OCI-LY1 (cell line): ENCODE results near the gene UBXN6.

Source experiments
- H2AFZ ChIP-seq: fragments of 200-600 bp; sonication (generic), shearing (Covaris generic); 2 replicates; pipeline ENCODE4 v1.6.0; 2014; ENCODE audit warnings: antibody characterized with exemption, mild to moderate bottlenecking, low read length
- H3F3A ChIP-seq: fragments of 200-600 bp; sonication (generic), shearing (Covaris generic); 2 replicates; pipeline ENCODE4 v1.6.0; 2014; ENCODE audit warnings: mild to moderate bottlenecking, antibody characterized with exemption, low read length, moderate library complexity; ENCODE audit not compliant: insufficient read depth
- H3K27ac ChIP-seq: fragments of 200-600 bp; sonication (generic); 2 replicates; pipeline ENCODE4 v1.5.1; 2014; ENCODE audit warnings: low read length, mixed run types, mild to moderate bottlenecking, low read depth; ENCODE audit not compliant: poor library complexity, severe bottlenecking
- H3K27me3 ChIP-seq: fragments of 200-600 bp; sonication (generic); 2 replicates; pipeline ENCODE4 v1.6.0; 2014; ENCODE audit warnings: antibody characterized with exemption, mild to moderate bottlenecking, low read length, moderate library complexity; ENCODE audit not compliant: insufficient read depth
- H3K36me3 ChIP-seq: fragments of 200-600 bp; sonication (generic); 2 replicates; pipeline ENCODE4 v1.6.1; 2014; ENCODE audit warnings: mild to moderate bottlenecking, antibody characterized with exemption, low read length, moderate library complexity, mixed read lengths; ENCODE audit not compliant: insufficient read depth
- H3K4me1 ChIP-seq: fragments of 200-600 bp; sonication (generic); 2 replicates; pipeline ENCODE4 v1.5.1; 2014; ENCODE audit warnings: mild to moderate bottlenecking, low read length, moderate library complexity; ENCODE audit not compliant: insufficient read depth, severe bottlenecking
- H3K4me2 ChIP-seq: fragments of 200-600 bp; sonication (generic), shearing (Covaris generic); 2 replicates; pipeline ENCODE4 v1.6.1; 2014; ENCODE audit warnings: low read length
- H3K4me3 ChIP-seq: fragments of 200-600 bp; sonication (generic); 2 replicates; pipeline ENCODE4 v1.5.1; 2014; ENCODE audit warnings: low read length, low read depth, mild to moderate bottlenecking, mixed read lengths; ENCODE audit not compliant: poor library complexity, severe bottlenecking
- H3K79me2 ChIP-seq: fragments of 200-600 bp; shearing (Covaris generic); 2 replicates; pipeline ENCODE4 v1.6.1; 2016; ENCODE audit warnings: mixed run types, low read length, mixed read lengths; ENCODE audit not compliant: insufficient read depth
- H3K9ac ChIP-seq: fragments of 200-600 bp; sonication (generic), shearing (Covaris generic); 2 replicates; pipeline ENCODE4 v1.6.1; 2014; ENCODE audit warnings: mild to moderate bottlenecking, low read length, mixed read lengths
- H3K9me2 ChIP-seq: fragments of 200-600 bp; sonication (generic), shearing (Covaris generic); 2 replicates; pipeline ENCODE4 v1.6.1; 2014; ENCODE audit warnings: low read depth, mild to moderate bottlenecking, low read length, mixed read lengths
- H3K9me3 ChIP-seq: fragments of 200-600 bp; shearing (Covaris generic); 2 replicates; pipeline ENCODE4 v1.6.1; 2014; ENCODE audit warnings: low read length, mixed read lengths
- H4K20me1 ChIP-seq: fragments of 200-600 bp; sonication (generic), shearing (Covaris generic); 2 replicates; pipeline ENCODE4 v1.6.0; 2016; ENCODE audit warnings: mild to moderate bottlenecking, low read length; ENCODE audit not compliant: insufficient read depth
- EZH2 ChIP-seq: fragments of 200-600 bp; sonication (generic), shearing (Covaris generic); IDR thresholded peaks from 2 replicates; pipeline ENCODE4 v1.8.0; 2017; ENCODE audit warnings: borderline replicate concordance, mixed run types, mild to moderate bottlenecking, antibody characterized with exemption, low read length, moderate library complexity, mixed read lengths
- TF ChIP-seq, protein P1 (sequence below): fragments of 200-600 bp; sonication (generic), shearing (Covaris generic); IDR thresholded peaks from 2 replicates; pipeline ENCODE4 v1.5.1; 2017; ENCODE audit warnings: mild to moderate bottlenecking, antibody characterized with exemption, low read length, moderate library complexity, mixed read lengths

UBXN6 gene

DNA sequence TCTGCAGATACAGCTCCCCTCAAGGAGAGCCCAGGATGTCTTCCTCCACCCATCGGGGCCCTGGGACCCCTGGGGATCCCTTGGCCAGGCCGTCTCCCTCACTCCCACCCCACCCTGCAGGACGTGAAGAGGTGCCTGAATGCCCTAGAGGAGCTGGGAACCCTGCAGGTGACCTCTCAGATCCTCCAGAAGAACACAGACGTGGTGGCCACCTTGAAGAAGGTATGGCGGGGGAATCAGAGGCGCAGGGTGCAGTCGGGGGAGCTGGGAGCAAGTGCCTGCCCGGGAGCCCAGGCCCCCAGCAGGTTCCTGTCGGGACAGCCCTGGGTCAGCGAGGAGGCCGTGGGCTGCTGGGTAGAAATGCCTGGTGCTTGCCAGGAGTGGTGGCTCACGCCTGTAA lies 41.1 kb upstream of the UBXN6 start:
- Histone ChIP-seq H3K27ac (no peak overlapping the region), H3K36me3 (peaks cover 42% of the 10 kb centered on the region)

DNA sequence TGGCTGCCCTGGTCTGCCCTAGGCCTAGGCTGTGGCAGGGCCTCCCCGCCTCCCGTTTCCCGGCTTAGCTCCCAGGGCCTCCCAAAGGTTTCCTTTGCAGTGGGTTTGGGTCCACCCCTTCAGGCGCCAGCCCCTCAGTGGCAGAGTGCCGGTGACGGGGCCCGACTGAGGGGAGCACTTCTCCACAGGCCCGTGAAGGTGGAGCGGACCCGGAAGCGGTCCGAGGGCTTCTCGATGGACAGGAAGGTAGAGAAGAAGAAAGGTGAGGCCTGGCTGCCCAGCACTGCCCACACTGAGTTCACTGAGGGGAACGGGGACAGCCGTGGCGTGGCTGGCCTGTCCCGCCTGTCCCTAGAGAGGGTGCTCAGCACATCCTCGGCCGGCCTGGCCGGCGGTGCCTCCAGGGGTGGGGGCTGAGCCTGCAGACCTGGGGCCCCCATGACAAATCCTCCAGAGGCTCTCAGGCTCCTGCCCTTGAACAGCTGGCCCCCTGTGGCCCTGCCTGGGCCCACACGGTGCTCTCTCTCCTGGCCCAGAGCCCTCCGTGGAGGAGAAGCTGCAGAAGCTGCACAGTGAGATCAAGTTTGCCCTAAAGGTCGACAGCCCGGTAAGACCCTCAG lies 40.3 kb upstream of the UBXN6 start:
- Histone ChIP-seq H2AFZ (no peak overlapping the region), H3K9me3 (no peaks in the 10 kb centered on the region), H3K27me3 (no peaks in the 10 kb centered on the region), H3K9ac (no peak overlapping the region), H3K4me2 (no peak overlapping the region), H3K4me1 (no peaks in the 10 kb centered on the region), H3K36me3 (peaks cover 51% of the 10 kb centered on the region), H4K20me1 (no peaks in the 10 kb centered on the region), H3K9me2 (no peaks in the 10 kb centered on the region), H3K27ac (no peak overlapping the region), H3K79me2 (no peaks in the 10 kb centered on the region), H3K4me3 (no peak overlapping the region), H3F3A (no peaks in the 10 kb centered on the region)
- TF ChIP-seq EZH2, result no peak
- TF ChIP-seq, protein P1, sequence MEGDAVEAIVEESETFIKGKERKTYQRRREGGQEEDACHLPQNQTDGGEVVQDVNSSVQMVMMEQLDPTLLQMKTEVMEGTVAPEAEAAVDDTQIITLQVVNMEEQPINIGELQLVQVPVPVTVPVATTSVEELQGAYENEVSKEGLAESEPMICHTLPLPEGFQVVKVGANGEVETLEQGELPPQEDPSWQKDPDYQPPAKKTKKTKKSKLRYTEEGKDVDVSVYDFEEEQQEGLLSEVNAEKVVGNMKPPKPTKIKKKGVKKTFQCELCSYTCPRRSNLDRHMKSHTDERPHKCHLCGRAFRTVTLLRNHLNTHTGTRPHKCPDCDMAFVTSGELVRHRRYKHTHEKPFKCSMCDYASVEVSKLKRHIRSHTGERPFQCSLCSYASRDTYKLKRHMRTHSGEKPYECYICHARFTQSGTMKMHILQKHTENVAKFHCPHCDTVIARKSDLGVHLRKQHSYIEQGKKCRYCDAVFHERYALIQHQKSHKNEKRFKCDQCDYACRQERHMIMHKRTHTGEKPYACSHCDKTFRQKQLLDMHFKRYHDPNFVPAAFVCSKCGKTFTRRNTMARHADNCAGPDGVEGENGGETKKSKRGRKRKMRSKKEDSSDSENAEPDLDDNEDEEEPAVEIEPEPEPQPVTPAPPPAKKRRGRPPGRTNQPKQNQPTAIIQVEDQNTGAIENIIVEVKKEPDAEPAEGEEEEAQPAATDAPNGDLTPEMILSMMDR, result no peak

More for the DNA sequence above, 41.1 kb upstream of the UBXN6 start:
- H3K79me2 ChIP-seq, result no peaks in the 10 kb centered on the region
- H4K20me1 ChIP-seq, result no peaks in the 10 kb centered on the region
- no peaks in the 10 kb centered on the region for H3K27me3 ChIP-seq
- H3F3A ChIP-seq, result no peaks in the 10 kb centered on the region
- H3K4me3 ChIP-seq, result no peak overlapping the region
- H3K9ac ChIP-seq, result no peak overlapping the region
- no peaks in the 10 kb centered on the region for H3K9me3 ChIP-seq
- no peaks in the 10 kb centered on the region for H3K4me1 ChIP-seq
- TF ChIP-seq, protein P1, result no peak
- no peak for TF ChIP-seq EZH2
- no peak overlapping the region for H2AFZ ChIP-seq
- no peak overlapping the region for H3K4me2 ChIP-seq
- H3K9me2 ChIP-seq, result no peaks in the 10 kb centered on the region

DNA sequence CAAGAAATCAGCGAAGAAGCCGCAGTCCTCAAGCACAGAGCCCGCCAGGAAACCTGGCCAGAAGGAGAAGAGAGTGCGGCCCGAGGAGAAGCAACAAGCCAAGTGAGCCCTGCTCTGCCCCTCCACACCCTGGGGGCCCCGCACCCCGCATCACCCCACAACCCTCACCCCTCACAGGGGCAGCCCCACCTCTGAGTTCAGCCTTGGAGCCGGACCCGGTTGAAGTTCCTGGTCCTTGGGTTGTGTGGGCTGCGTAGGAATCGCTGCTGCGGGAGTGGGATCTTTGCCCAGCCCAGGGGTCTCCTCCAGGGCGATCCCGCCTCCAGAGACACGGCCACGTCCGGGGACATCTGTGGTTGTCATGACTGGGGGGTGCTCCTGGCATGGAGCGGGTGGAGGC lies 38.7 kb upstream of the UBXN6 start:
- Histone ChIP-seq H3K4me3 (no peak overlapping the region), H4K20me1 (no peaks in the 10 kb centered on the region), H3K9me2 (no peaks in the 10 kb centered on the region), H3K79me2 (no peaks in the 10 kb centered on the region), H3K27me3 (no peaks in the 10 kb centered on the region), H3K4me1 (no peaks in the 10 kb centered on the region), H2AFZ (no peak overlapping the region), H3K27ac (no peak overlapping the region), H3K9ac (no peak overlapping the region), H3K4me2 (no peak overlapping the region), H3F3A (no peaks in the 10 kb centered on the region), H3K36me3 (peaks cover 62% of the 10 kb centered on the region), H3K9me3 (no peaks in the 10 kb centered on the region)
- TF ChIP-seq EZH2, result no peak
- TF ChIP-seq, protein P1, result no peak
